MV-4-11 (cell line): ENCODE results near the gene TUBB1.
"Not testable (repeated sequence)": the region's sequence is repeated elsewhere in the genome, so short reads cannot be mapped to it uniquely, and the experiment has no call there.

ENCODE experiments used
- DNase-seq: peaks from one replicate; lab custom pipeline; 2025; lab: John Stamatoyannopoulos, UW

TUBB1 gene

GRCh38 chr20:59006167-59006863, 12.9 kb upstream of the TUBB1 start:
- DNase-seq: no peak

GRCh38 chr20:59006864-59007664, 12.2 kb upstream of the TUBB1 start, which contains the start of gene CTSZ:
Gene CTSZ, minus strand, starts transcription at chr20:59007254. Its CDS starts 126 bp downstream, at chr20:59007128.
- DNase-seq: peak; percentile 56

GRCh38 chr20:59007665-59008511, 11.3 kb upstream of the TUBB1 start:
- peak; percentile 97 for DNase-seq

- no peak for DNase-seq
Measured at GRCh38 chr20:59008715-59009336, 10.4 kb upstream of the TUBB1 start.

- DNase-seq: no peak
Measured at GRCh38 chr20:59010321-59010994, 8.8 kb upstream of the TUBB1 start.

GRCh38 chr20:59010995-59011873, 8.0 kb upstream of the TUBB1 start:
- DNase-seq: peak; percentile 85

GRCh38 chr20:59011874-59012157, 7.4 kb upstream of the TUBB1 start:
- DNase-seq: not testable (repeated sequence)

GRCh38 chr20:59013031-59013951, 5.9 kb upstream of the TUBB1 start:
- no peak for DNase-seq

- DNase-seq: no peak
Measured at GRCh38 chr20:59013959-59014608, 5.1 kb upstream of the TUBB1 start.

GRCh38 chr20:59014680-59015389, 4.4 kb upstream of the TUBB1 start:
- no peak for DNase-seq

- DNase-seq: no peak
Measured at GRCh38 chr20:59015411-59015810, 3.8 kb upstream of the TUBB1 start.

- no peak for DNase-seq
Measured at GRCh38 chr20:59015812-59016711, 3.2 kb upstream of the TUBB1 start.

GRCh38 chr20:59016795-59017492, 2.3 kb upstream of the TUBB1 start:
- no peak for DNase-seq

GRCh38 chr20:59017493-59018231, 1.6 kb upstream of the TUBB1 start:
- no peak for DNase-seq

- DNase-seq: no peak
Measured at GRCh38 chr20:59018817-59019216, 412 bp upstream of the TUBB1 start.
